Measurements from ENCODE around the gene GSE1.

GSE1 gene

GRCh38 chr16:85602402-85603202 is 10.5 kb upstream of the GSE1 start:
- DNase-seq, result no peak
- in situ Hi-C loops (cut with MboI; ENCODE audit: low pct_unique_long_range_greater_than_20kb, low sequenced_read_pairs), result no loop called here

- no peak for DNase-seq
- in situ Hi-C loops (cut with MboI; ENCODE audit: low pct_unique_long_range_greater_than_20kb, low sequenced_read_pairs), result no loop called here
Measured at GRCh38 chr16:85603203-85603755, 9.8 kb upstream of the GSE1 start.

- DNase-seq, result no peak
- in situ Hi-C loops (cut with MboI; ENCODE audit: low pct_unique_long_range_greater_than_20kb, low sequenced_read_pairs), result no loop called here
Measured at GRCh38 chr16:85604145-85604705, 8.9 kb upstream of the GSE1 start.

GRCh38 chr16:85605051-85605911 is 7.8 kb upstream of the GSE1 start:
- no peak for DNase-seq
- in situ Hi-C loops (cut with MboI; ENCODE audit: low pct_unique_long_range_greater_than_20kb, low sequenced_read_pairs), result no loop called here

- DNase-seq, result no peak
- in situ Hi-C loops (cut with MboI; ENCODE audit: low pct_unique_long_range_greater_than_20kb, low sequenced_read_pairs), result no loop called here
Measured at GRCh38 chr16:85605912-85606841, 6.9 kb upstream of the GSE1 start.

- in situ Hi-C loops (cut with MboI; ENCODE audit: low pct_unique_long_range_greater_than_20kb, low sequenced_read_pairs), result no loop called here
Measured at GRCh38 chr16:85606904-85607303, 6.2 kb upstream of the GSE1 start.

GRCh38 chr16:85607321-85607765 is 5.8 kb upstream of the GSE1 start:
- in situ Hi-C loops (cut with MboI; ENCODE audit: low pct_unique_long_range_greater_than_20kb, low sequenced_read_pairs), result no loop called here
- peak; percentile 78 for DNase-seq

More at GRCh38 chr16:85606904-85607303, 6.2 kb upstream of the GSE1 start:
- no peak for DNase-seq

GRCh38 chr16:85607796-85608514 is 5.2 kb upstream of the GSE1 start:
- in situ Hi-C loops (cut with MboI; ENCODE audit: low pct_unique_long_range_greater_than_20kb, low sequenced_read_pairs), result no loop called here
- DNase-seq, result no peak

GRCh38 chr16:85608515-85608885 is 4.6 kb upstream of the GSE1 start:
- in situ Hi-C loops (cut with MboI; ENCODE audit: low pct_unique_long_range_greater_than_20kb, low sequenced_read_pairs), result no loop called here
- no peak for DNase-seq

GRCh38 chr16:85608887-85609286 is 4.2 kb upstream of the GSE1 start:
- in situ Hi-C loops (cut with MboI; ENCODE audit: low pct_unique_long_range_greater_than_20kb, low sequenced_read_pairs), result no loop called here
- DNase-seq, result no peak

- in situ Hi-C loops (cut with MboI; ENCODE audit: low pct_unique_long_range_greater_than_20kb, low sequenced_read_pairs), result no loop called here
Measured at GRCh38 chr16:85609539-85609938, 3.6 kb upstream of the GSE1 start.

GRCh38 chr16:85610059-85610445 is 3.1 kb upstream of the GSE1 start:
- in situ Hi-C loops (cut with MboI; ENCODE audit: low pct_unique_long_range_greater_than_20kb, low sequenced_read_pairs), result no loop called here
- no peak for DNase-seq

More at GRCh38 chr16:85609539-85609938, 3.6 kb upstream of the GSE1 start:
- no peak for DNase-seq

- DNase-seq, result peak; percentile 93
- in situ Hi-C loops (cut with MboI; ENCODE audit: low pct_unique_long_range_greater_than_20kb, low sequenced_read_pairs), result no loop called here
Measured at GRCh38 chr16:85610446-85611193, 2.5 kb upstream of the GSE1 start.

GRCh38 chr16:85611194-85611443 is 2.0 kb upstream of the GSE1 start:
- DNase-seq, result no peak
- in situ Hi-C loops (cut with MboI; ENCODE audit: low pct_unique_long_range_greater_than_20kb, low sequenced_read_pairs), result no loop called here

- peak; percentile 72 for DNase-seq
Measured at GRCh38 chr16:85611444-85612190, 1.5 kb upstream of the GSE1 start.

GRCh38 chr16:85612191-85612800 is 826 bp upstream of the GSE1 start:
- DNase-seq, result peak; percentile 79
- in situ Hi-C loops (cut with MboI; ENCODE audit: low pct_unique_long_range_greater_than_20kb, low sequenced_read_pairs), result no loop called here

More at GRCh38 chr16:85611444-85612190, 1.5 kb upstream of the GSE1 start:
- in situ Hi-C loops (cut with MboI; ENCODE audit: low pct_unique_long_range_greater_than_20kb, low sequenced_read_pairs), result no loop called here
